CD1c-positive myeloid dendritic cell (primary cell): ENCODE data around the gene EDIL3.

Experiments
- DNase-seq: peaks from one replicate; pipeline ENCODE4 v3.0.0-alpha.2; 2016; ENCODE audit errors: extremely low spot score

The EDIL3 gene

GRCh38 chr5:83964271-83964670 lies 420.4 kb downstream of the EDIL3 start:
- DNase-seq = no peak

GRCh38 chr5:83957188-83957587 lies 427.5 kb downstream of the EDIL3 start:
- no peak for DNase-seq

DNA sequence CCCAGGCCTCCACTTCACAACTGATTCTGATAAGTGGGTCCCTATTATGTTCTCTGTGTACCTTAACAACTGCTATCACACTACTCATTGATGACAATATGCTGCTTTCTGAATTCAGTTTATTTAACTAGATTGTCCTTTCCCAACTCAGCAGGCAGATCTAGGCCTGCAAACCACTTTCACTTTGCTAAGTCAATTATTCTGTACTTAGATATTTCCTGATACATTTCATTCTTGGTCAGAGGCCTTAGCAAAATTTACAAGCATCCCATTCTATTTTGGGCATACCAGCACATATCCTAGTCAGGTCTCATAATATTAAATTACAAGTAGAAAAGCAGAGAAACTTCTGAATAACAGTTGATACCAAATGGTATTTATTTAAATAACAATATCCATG lies 428.3 kb downstream of the EDIL3 start:
- DNase-seq = no peak

GRCh38 chr5:83955916-83956315 lies 428.8 kb downstream of the EDIL3 start:
- no peak for DNase-seq

GRCh38 chr5:83947763-83948162 lies 436.9 kb downstream of the EDIL3 start:
- DNase-seq = no peak

DNA sequence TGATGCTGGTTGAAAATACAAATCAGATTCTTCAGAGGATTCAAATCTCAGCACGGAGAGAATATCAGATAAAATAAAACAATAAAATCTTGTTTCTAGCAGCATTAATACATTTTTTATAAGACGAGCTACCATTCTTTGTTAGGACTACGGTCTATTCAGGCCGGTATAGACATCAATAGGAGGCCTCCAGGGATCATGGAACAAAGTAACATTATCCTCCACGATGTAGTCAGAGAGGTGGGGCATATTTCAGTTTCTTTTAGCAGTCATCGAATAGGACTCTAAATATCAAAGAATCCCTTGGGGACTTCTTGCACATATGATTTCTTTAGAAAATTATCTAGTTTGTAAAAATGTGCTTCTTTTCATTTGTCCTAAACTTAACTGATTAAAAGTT lies 438.2 kb downstream of the EDIL3 start:
- DNase-seq = no peak

DNA sequence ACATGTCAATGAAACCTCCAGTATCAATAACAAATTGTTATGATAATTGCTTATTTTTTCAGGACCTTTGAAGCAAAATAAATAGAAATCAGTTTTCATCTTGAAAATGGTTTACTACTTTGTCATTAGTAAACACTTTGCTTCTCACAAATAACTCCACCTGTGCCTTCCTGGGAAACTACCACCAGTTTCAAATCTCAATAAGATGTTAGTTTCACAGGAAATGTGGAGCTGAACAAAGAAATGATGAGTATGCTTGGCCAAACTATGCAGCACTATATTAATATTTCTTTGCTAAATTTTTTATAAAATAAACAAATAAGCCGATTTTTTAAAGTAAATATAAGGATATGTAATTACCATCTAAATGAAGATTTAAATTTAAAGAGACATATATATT lies 442.5 kb downstream of the EDIL3 start:
- DNase-seq = no peak

- peak; percentile 26 for DNase-seq
Measured at GRCh38 chr5:83937837-83938236, 446.8 kb downstream of the EDIL3 start.

DNA sequence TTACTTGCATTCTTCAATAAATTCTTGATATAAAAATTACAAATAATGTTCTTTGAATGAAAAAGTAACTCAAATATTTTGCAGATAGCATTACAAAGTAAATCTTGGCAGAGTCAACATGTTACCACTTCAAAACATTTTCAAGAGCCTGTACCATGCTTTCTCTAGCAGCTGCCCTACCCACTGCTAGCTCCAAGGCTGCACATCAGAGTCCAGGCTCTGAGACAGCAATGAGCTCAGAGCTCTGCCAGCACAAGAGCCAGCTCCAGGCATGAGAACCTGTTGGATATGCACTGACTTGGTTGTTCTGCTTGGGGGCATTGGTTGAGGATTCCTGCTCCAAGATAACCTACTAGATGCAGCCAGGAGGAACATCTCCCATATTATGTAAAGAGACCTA lies 452.7 kb downstream of the EDIL3 start:
- no peak for DNase-seq

DNA sequence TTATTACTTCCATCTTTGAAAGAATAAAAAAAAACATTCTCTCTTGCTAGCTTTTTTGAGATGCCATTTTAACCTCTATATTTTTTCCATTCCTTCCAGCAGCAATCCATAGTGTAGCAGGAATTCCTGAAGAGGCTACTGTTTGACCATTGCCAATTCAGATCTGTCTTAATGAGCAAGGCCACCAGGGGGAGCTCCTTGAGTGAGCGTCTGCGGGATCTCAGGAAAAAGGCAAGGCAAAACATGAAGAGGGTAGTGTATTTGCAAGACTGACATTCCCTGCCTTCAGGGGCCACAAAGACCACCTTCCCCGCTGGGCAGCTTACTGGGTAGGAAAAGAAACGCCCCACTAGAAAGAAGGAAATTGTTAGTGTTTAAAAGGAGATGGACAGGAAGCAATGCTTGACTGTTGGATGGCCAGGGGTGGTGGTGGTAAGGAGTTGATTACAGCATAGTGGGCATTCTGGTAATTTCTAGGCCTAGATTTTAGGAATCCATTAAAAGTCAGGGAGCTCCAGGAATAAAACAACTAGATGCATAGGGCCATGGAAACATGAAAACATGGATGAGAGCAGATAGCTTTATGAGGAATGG lies 457.4 kb downstream of the EDIL3 start:
- DNase-seq = peak; percentile 59

DNA sequence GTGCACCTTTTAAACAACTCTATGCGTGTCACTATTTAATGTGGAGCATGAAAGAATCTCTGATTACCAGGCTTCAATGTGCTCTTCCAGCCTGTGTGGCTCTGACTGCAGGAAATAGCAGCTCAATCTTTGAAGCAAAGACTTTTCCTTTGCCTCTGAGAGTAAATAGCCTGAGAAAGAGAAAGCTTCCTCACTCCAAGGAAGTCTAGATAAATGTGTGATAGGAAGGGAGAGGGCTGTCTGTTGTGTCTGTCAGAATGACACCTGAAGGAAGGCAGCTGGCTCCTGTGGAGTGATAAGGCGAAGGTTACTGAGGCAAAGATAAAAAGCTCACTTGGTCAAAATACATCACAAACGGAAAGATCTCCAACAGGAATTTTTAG lies 458.7 kb downstream of the EDIL3 start:
- no peak for DNase-seq

GRCh38 chr5:83925321-83925954 lies 459.2 kb downstream of the EDIL3 start:
- DNase-seq = no peak

- DNase-seq = no peak
Measured at GRCh38 chr5:83924891-83925290, 459.8 kb downstream of the EDIL3 start.

DNA sequence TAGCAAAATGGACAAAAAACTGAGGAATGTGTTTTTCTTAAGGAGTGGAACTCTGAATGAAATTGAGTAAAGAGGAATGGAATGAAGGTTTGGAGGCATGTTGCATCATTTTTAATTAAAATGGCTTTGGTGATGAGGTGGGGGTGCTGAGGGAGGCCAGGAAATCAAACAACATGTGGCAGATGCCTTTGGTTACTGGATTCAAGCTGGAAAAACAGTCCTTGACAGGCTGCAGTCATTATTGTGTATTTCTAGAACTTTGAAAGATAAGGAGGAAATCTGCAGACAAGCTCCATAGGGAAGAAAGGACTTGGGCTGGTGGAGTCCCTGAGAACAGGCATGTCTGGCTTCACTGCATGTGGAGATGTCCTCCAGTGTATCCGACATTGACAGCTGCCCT lies 460.5 kb downstream of the EDIL3 start:
- DNase-seq = no peak

GRCh38 chr5:83922699-83923098 lies 462.0 kb downstream of the EDIL3 start:
- no peak for DNase-seq

DNA sequence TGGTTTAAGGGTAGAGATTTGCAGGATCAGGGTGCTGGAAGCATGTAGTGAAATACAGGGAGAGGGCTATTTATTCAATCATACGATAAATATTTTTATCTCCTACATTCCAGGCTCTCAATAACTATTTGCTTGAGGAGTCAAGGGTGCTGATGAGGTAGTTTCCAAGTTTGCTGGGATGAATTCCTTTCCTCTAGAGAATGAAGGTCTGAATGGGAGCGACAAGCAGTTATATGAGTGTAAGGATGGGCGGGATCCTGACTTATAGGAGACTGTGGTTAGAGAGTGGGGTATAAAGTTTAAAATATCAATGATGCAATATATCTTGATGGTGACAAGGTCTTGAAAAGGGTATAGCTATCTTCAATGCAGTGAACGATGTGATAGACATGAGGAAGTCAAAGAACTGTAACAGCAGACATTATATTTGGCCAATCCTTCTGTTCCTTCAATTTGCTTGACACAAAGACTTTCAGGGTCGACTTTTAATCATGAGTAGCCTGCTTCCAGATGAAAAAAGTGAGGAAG lies 462.9 kb downstream of the EDIL3 start:
- no peak for DNase-seq

DNA sequence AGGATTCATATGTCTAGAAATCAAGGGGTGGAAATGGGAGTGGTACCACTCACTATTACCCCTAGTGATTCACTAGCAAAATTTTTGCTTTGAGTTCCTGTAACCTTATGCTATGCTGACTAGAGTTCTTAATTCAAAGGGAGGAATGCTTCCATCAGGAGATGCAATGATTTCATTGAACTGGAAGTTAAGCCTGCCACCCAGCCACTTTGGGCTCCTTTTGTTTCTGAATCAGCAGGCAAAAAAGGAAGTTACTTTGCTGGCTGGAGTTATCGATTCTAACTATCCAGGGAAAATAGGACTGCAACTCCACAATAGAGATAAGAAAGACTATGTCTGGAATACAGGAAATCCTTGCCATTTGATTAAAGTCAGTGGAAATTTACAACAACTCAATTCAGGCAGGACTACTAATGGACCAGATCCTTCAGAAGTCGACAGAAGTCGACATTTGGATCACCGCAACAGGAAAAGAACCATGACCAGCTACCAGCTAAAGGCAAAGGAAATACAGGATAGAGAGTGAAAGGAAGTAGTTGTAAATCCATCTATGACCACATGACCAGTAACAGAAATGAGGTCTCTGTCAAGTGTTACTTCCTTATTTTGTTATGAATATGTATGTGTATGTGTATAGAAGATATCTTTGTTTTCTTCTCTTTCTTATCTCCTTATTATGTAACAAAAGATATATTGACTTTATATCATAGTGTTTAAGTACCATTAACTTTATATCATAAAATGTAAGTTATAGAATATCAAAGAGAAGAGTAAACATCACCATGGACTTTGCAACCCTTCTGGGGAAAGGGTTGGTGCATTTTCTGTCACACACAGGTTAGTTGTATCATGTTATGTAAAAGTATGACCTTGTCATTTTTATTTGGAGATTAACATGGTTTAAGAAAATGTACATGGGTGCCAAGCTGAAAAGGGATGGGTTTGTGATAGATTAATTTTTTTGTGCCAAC lies 465.3 kb downstream of the EDIL3 start:
- DNase-seq = peak; percentile 17

DNA sequence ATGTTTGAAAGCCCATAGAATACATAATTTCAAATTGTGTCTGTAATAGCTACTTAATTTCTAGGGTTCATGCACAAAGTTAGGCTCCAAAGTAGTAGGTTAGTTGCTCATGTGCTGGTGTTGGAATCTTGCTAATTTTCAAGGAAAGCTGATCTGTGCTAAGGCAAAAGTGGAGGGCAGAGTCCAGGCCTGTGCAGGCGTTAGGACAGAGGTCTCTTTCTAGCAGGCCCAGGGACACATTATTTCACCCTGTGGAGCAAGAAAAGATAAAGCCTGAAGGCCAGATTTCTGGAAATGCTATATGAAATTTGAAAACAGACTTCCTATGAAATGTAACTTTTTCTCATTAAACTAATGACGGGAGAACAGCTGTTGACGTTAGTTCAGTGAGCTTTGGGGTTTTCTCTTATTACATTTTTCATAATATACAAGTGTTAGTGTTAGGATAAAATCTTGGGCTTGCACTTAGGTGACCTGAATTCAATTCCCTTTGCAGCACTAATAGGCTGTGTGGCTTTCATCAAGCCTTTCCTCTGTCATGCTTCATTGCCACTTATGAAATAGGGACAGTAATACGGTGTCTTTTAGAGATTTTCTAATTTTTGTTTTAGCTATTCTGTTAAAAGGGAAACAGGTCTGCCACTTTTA lies 467.3 kb downstream of the EDIL3 start:
- no peak for DNase-seq

DNA sequence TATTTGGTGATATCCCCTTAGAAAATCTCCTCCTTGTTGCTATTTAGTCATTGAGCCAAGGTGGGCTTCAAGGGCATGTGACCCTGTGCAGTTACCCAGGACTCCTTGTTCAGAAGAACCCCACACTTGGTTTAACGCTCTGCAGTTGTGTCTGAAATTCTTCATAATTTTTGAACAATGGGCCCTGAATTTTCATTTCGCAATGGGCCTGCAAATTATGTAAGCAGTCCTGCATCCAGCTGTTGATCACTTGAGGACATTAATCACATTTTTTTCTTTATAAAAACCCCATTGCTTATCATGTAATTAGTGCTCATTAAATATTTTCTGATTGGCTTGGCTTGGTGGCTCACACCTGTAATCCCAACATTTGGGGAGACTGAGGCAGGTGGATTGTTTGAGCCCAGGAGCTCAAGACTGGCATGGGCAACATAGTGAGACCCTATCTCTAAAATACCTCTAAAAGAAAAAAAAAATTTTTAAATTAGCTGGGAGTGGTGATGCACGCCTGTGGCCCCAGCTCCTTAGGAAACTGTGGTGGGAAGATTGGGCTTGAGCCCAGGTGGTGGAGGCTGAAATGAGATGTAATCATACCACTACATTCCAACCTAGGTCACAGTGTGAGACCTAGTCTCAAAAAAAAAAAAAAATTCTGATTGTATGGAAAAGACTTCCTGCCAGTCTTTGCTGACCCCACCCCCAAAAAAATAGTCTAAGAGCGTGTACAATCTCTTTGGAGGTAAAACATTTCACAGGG lies 469.8 kb downstream of the EDIL3 start:
- no peak for DNase-seq

DNA sequence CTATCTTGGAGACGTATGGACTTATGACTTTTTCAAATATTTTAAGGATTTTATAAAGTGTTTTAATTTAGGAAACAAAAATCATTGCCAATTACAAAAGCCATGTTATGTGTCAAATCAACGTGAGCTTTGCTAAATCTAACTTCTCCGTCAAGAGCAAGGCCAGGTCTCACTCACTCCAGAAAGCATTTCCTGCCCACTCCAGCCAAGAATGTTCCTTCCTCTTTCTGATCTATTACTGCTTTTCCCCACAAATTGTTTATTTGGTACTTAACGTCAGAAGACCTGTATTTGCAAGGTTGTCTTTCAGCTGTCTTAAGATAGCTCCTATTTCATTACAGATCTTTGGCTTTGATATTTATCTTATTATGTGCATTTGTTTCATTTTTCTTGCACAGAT lies 470.5 kb downstream of the EDIL3 start:
- DNase-seq = peak; percentile 41

DNA sequence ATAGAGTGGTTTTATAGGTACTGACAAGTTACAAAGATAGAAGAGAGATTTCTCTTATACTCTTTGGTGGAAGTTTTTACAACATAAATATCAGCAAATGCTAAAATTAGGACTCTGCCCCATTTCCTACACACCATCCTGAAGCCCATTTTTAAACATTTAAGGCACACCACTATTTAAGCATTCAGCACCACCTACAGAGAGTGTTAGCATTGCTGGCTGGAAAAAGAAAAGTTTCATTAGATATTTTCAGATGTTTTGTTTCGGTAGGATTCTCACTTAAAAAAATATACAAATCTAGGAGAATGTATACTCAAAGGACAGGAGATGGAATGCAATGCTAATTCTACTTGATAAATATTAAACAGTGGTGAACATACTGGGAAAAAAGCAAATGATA lies 471.1 kb downstream of the EDIL3 start:
- no peak for DNase-seq
